Heart right ventricle (tissue), 16 donors: ENCODE measurements around the gene FOSB. TPM values are rescaled to one million over a fixed set of nuclear protein-coding genes. Genes with fewer than 3 reads are reported as not detected.
A peak's percentile ranks its signal among the peaks of the same experiment; 100 is the strongest.

Experiments used
- ATAC-seq, 8 donors: fragments of 200-7000 bp; cut with Tn5 transposase; one replicate each; pipeline ENCODE4 v1.9.1; 2020; ENCODE audit warnings: mild to moderate bottlenecking in 8 of 8, moderate library complexity in 8 of 8, moderate number of reproducible peaks in 1 of 8
- DNase-seq, 2 donors: peaks; one replicate each; pipeline ENCODE4 v3.0.0-alpha.2; 2020
- H3K27ac ChIP-seq, 10 donors: fragments of 200-600 bp; sonication (generic) in 2 of 10; one replicate each; pipeline versions ENCODE4 v1.5.0 to v1.8.0; 2020 to 2022; ENCODE audit warnings: mild to moderate bottlenecking in 3 of 10
- H3K27me3 ChIP-seq, 7 donors: fragments of 200-600 bp; one replicate each; pipeline ENCODE4 v1.8.0; 2021 to 2022; ENCODE audit warnings: mild to moderate bottlenecking in 2 of 7
- H3K36me3 ChIP-seq, 9 donors: fragments of 200-600 bp; sonication (generic) in 1 of 9; one replicate each; pipeline versions ENCODE4 v1.5.0 to v1.8.0; 2020 to 2022; ENCODE audit warnings: mild to moderate bottlenecking in 2 of 9
- H3K4me1 ChIP-seq, 9 donors: fragments of 200-600 bp; sonication (generic) in 1 of 9; one replicate each; pipeline versions ENCODE4 v1.5.0 to v1.8.0; 2020 to 2022; ENCODE audit warnings: mild to moderate bottlenecking in 4 of 9
- H3K4me3 ChIP-seq, 10 donors: fragments of 200-600 bp; sonication (generic) in 2 of 10; one replicate each; pipeline versions ENCODE4 v1.5.0 to v1.8.0; 2020 to 2022; ENCODE audit warnings: mild to moderate bottlenecking in 7 of 10, moderate library complexity in 2 of 10
- H3K9me3 ChIP-seq, 11 donors: fragments of 200-600 bp in 10 of 11; sonication (generic) in 2 of 11; one replicate each; pipeline versions ENCODE4 v1.5.0 to v1.8.0; 2013 to 2022; ENCODE audit warnings: mild to moderate bottlenecking in 2 of 11, control low read depth in 1 of 11, moderate library complexity in 1 of 11
- CTCF ChIP-seq, 9 donors: fragments of 200-600 bp; sonication (generic) in 2 of 9; IDR thresholded peaks; one replicate each; pipeline versions ENCODE4 v1.5.0 to v1.8.0; 2021 to 2022; ENCODE audit warnings: antibody characterized with exemption in 9 of 9, mild to moderate bottlenecking in 5 of 9, moderate library complexity in 1 of 9
- WGBS, 2 donors: extraction: QIAGEN DNeasy Blood & Tissue Kit; methylation state at CpG; one replicate each; pipeline ENCODE4 v1.1.7; 2013; ENCODE audit warnings: inconsistent platforms in 1 of 2; 5-methylcytosine and 5-hydroxymethylcytosine counted together
- intact Hi-C, 10 donors: fragments of 100-400 bp; cut with DNase I; formaldehyde crosslinking; loops; one replicate each; pipeline versions ENCODE4 v1.11.1 to v1.14.2; 2022
- polyA plus RNA-seq, 2 donors: library from polyadenylated mRNA; stranded (reverse); fragments of 200-250 nt; gene quantifications; one replicate each; pipeline ENCODE4 v1.2.3, GENCODE V29; 2013
- total RNA-seq, 10 donors: library from RNA; stranded (reverse); fragmentation: NEBNext Ultra II Directional in 3 of 10; extraction: Animal tissue kit (Norgen Biotek cat#: 25700) in 3 of 10; gene quantifications; one replicate each; pipeline versions ENCODE4 v1.2.1 to v1.2.4, GENCODE V29; 2021 to 2023
- donor health status: Arrhythmogenic right ventricular cardiomyopathy.
- donor health status: ischemic (EF 13 %, LVEDD 7.1; RV severe dilation, severe dysfunction).
- donor health status: healthy with polysubstance abuse.
- donor health status: DM: no; HTN: yes; CAD: no.
- donor health status: DM: no; HTN: no; CAD: no.
- donor health status: ischemic (EF 25% LVEDD 6.9; RV normal size, moderate dysfunction).
- donor health status: ischemic (EF 25% LVEDD 5.7; RV mildly dilated, moderate dysfunction).
- donor health status: healthy.
- donor health status: DM: yes; HTN: yes; CAD: no.
- donor health status: Ischemic cardiomyopathy.
- donor health status: ischemic (EF 35%, LVEDD 5.7; RV mildly dilated, moderate dysfunction).
- donor health status: nonischemic (EF 11% LVEDD 7.7; RV severe dilation, severe dysfunction).
- donor health status: DM: yes; HTN: yes; CAD: no.
- donor health status: PGD.
- donor health status: ischemic (EF 29% LVEDD 5.4; RV normal size, mild dysfunction).
- donor health status: nonischemic (EF 23%, LVEDD 6.1; RV moderate dilation, normal function).

Gene FOSB
- total and polyA plus RNA-seq, 12 donors = 0.39 to 54.5 (median 4.8) TPM

- Histone ChIP-seq H3K4me1 (peaks cover 0 to 43% (median 12%) of the 10 kb centered on the region in 9 donors), H3K27ac (peak overlapping the region in 7 of 10 donors; percentile 84 to 99 (median 98)), H3K36me3 (peaks cover 0 to under 1% (median 0%) of the 10 kb centered on the region in 9 donors), H3K9me3 (no peaks in the 10 kb centered on the region), H3K4me3 (no peak overlapping the region), H3K27me3 (peaks cover 0 to 9% (median 0%) of the 10 kb centered on the region in 7 donors)
- no peak for TF ChIP-seq CTCF (IDR thresholded peaks at IDR 0.05)
- 85 to 89% methylated on average over 8 of the region's 8 CpGs for WGBS, 2 donors
- ATAC-seq (no peak), DNase-seq (no peak)
- intact Hi-C loops = loop anchor here in 2 of 10 donors (5.0 kb wide), 2 partner anchors 67 to 72 kb away; no protein-coding TSS in a partner anchor
Measured at GRCh38 chr19:45505151-45505995, 37.6 kb downstream of the FOSB start.

GRCh38 chr19:45505996-45506245, 38.1 kb downstream of the FOSB start:
- Histone ChIP-seq H3K4me3 (peak overlapping the region in 6 of 10 donors; percentile 76 to 100 (median 96)), H3K27ac (peak overlapping the region; percentile 76 to 99 (median 97)), H3K27me3 (peaks cover 0 to 4% (median 0%) of the 10 kb centered on the region in 7 donors), H3K4me1 (peaks cover 0 to 48% (median 18%) of the 10 kb centered on the region in 9 donors), H3K9me3 (no peaks in the 10 kb centered on the region), H3K36me3 (peaks cover 0 to 4% (median 0%) of the 10 kb centered on the region in 9 donors)
- TF ChIP-seq CTCF (IDR thresholded peaks at IDR 0.05) = no peak
- no peak for ATAC-seq
- 60 to 68% methylated on average over 5 of the region's 5 CpGs for WGBS, 2 donors
- no peak for DNase-seq
- intact Hi-C loops = loop anchor here in 2 of 10 donors (5.0 kb wide), 2 partner anchors 66 to 71 kb away; no protein-coding TSS in a partner anchor

GRCh38 chr19:45506246-45506988, 38.6 kb downstream of the FOSB start:
- Histone ChIP-seq H3K27me3 (no peaks in the 10 kb centered on the region), H3K4me1 (peaks cover 0 to 48% (median 21%) of the 10 kb centered on the region in 9 donors), H3K36me3 (peaks cover 0 to 8% (median 0%) of the 10 kb centered on the region in 9 donors), H3K27ac (peak overlapping the region; percentile 76 to 99 (median 97)), H3K9me3 (no peaks in the 10 kb centered on the region), H3K4me3 (peak overlapping the region; percentile 76 to 100 (median 97))
- 1 to 2% methylated on average over 36 to 47 of the region's 47 CpGs for WGBS, 2 donors
- ATAC-seq (peak; percentile 78 to 88 (median 83)), DNase-seq (peak; percentile 95)
- peak in 8 of 9 donors; percentile 27 to 76 (median 54) for TF ChIP-seq CTCF (IDR thresholded peaks at IDR 0.05)
- intact Hi-C loops = loop anchor here in 2 of 10 donors (5.0 kb wide), 2 partner anchors 66 to 71 kb away; no protein-coding TSS in a partner anchor
